Upper lobe of right lung (tissue), 1 donor: ENCODE measurements around the gene MYO7A. TPM values are rescaled to one million over a fixed set of nuclear protein-coding genes. Genes with fewer than 3 reads are reported as not detected.

ENCODE experiments used
- ATAC-seq: fragments of 200-7000 bp; cut with Tn5 transposase; one replicate; pipeline ENCODE4 v1.9.1; 2020; ENCODE audit warnings: mild to moderate bottlenecking, moderate library complexity
- DNase-seq: peaks from one replicate; pipeline ENCODE4 v3.0.0-alpha.2; 2020
- H3K27ac ChIP-seq: fragments of 200-600 bp; one replicate; pipeline ENCODE4 v1.8.0; 2022
- H3K27me3 ChIP-seq: fragments of 200-600 bp; one replicate; pipeline ENCODE4 v1.8.0; 2022; ENCODE audit warnings: mild to moderate bottlenecking
- H3K36me3 ChIP-seq: fragments of 200-600 bp; one replicate; pipeline ENCODE4 v1.8.0; 2022
- H3K4me1 ChIP-seq: fragments of 200-600 bp; one replicate; pipeline ENCODE4 v1.8.0; 2022
- H3K4me3 ChIP-seq: fragments of 200-600 bp; one replicate; pipeline ENCODE4 v1.8.0; 2022; ENCODE audit warnings: mild to moderate bottlenecking
- H3K9me3 ChIP-seq: fragments of 200-600 bp; one replicate; pipeline ENCODE4 v1.8.0; 2022
- intact Hi-C: fragments of 100-400 bp; cut with DNase I; formaldehyde crosslinking; loops from one replicate; pipeline ENCODE4 v1.11.0; 2022
- total RNA-seq: library from RNA; stranded (reverse); fragmentation: NEBNext Ultra II Directional; extraction: Animal tissue kit (Norgen Biotek cat#: 25700); gene quantifications from one replicate; pipeline ENCODE4 v1.2.1, GENCODE V29; 2021
- TF ChIP-seq, protein P1 (sequence below): fragments of 200-600 bp; IDR thresholded peaks from one replicate; pipeline ENCODE4 v1.8.0; 2022; ENCODE audit warnings: antibody characterized with exemption
- donor health status: DM: no; HTN: yes; CAD: no; lungs with severe emphysema.

Gene MYO7A
- total RNA-seq, 1 donor from 2014 or later = 3.6 TPM

DNA sequence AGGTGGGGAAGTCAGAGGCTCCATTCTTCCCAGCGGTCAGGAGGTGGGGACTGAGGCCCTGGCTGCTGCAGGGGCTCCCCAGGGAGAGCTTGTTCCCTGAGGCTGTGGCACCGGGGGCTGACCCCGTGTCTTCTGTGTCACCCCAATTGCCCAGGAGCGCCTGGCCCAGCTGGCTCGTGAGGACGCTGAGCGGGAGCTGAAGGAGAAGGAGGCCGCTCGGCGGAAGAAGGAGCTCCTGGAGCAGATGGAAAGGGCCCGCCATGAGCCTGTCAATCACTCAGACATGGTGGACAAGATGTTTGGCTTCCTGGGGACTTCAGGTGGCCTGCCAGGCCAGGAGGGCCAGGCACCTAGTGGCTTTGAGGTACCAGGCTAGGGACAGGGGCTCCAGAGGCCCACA lies 53.2 kb downstream of the MYO7A start:
- no peak overlapping the region for H3K27ac ChIP-seq

DNA sequence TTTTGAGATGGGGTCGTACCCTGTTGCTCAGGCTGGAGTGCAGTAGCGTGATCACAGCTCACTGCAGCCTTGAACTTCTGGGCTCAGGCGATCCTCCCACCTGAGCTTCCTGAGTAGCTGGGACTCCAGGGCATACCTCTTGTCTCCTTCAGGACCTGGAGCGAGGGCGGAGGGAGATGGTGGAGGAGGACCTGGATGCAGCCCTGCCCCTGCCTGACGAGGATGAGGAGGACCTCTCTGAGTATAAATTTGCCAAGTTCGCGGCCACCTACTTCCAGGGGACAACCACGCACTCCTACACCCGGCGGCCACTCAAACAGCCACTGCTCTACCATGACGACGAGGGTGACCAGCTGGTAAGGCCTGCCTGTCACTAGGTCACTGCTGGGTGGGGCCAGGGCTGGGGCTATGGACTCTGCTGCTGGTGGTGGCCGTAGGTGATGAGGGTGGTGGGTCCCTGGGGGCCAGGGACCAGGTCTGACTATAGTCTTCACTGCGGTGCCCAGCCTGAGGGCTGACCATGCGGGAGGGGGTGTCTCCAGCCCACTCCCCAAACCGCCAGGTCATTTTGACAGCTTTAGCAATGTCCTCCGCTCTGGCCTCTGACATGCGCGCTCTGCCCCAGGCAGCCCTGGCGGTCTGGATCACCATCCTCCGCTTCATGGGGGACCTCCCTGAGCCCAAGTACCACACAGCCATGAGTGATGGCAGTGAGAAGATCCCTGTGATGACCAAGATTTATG lies 53.9 kb downstream of the MYO7A start:
- TF ChIP-seq, protein P1, sequence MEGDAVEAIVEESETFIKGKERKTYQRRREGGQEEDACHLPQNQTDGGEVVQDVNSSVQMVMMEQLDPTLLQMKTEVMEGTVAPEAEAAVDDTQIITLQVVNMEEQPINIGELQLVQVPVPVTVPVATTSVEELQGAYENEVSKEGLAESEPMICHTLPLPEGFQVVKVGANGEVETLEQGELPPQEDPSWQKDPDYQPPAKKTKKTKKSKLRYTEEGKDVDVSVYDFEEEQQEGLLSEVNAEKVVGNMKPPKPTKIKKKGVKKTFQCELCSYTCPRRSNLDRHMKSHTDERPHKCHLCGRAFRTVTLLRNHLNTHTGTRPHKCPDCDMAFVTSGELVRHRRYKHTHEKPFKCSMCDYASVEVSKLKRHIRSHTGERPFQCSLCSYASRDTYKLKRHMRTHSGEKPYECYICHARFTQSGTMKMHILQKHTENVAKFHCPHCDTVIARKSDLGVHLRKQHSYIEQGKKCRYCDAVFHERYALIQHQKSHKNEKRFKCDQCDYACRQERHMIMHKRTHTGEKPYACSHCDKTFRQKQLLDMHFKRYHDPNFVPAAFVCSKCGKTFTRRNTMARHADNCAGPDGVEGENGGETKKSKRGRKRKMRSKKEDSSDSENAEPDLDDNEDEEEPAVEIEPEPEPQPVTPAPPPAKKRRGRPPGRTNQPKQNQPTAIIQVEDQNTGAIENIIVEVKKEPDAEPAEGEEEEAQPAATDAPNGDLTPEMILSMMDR = no peak
- Histone ChIP-seq H3K27me3 (no peaks in the 10 kb centered on the region), H3K36me3 (no peaks in the 10 kb centered on the region), H3K4me3 (no peak overlapping the region), H3K27ac (no peak overlapping the region), H3K4me1 (no peaks in the 10 kb centered on the region), H3K9me3 (no peaks in the 10 kb centered on the region)
- no peak for DNase-seq
- ATAC-seq = no peak
- intact Hi-C loops = no loop called here

More for the DNA sequence above, 53.2 kb downstream of the MYO7A start:
- H3K27me3 ChIP-seq = no peaks in the 10 kb centered on the region
- intact Hi-C loops = no loop called here
- TF ChIP-seq, protein P1 = no peak
- H3K36me3 ChIP-seq = no peaks in the 10 kb centered on the region
- H3K4me1 ChIP-seq = no peaks in the 10 kb centered on the region
- H3K9me3 ChIP-seq = no peaks in the 10 kb centered on the region
- ATAC-seq (no peak), DNase-seq (no peak)
- H3K4me3 ChIP-seq = no peak overlapping the region

DNA sequence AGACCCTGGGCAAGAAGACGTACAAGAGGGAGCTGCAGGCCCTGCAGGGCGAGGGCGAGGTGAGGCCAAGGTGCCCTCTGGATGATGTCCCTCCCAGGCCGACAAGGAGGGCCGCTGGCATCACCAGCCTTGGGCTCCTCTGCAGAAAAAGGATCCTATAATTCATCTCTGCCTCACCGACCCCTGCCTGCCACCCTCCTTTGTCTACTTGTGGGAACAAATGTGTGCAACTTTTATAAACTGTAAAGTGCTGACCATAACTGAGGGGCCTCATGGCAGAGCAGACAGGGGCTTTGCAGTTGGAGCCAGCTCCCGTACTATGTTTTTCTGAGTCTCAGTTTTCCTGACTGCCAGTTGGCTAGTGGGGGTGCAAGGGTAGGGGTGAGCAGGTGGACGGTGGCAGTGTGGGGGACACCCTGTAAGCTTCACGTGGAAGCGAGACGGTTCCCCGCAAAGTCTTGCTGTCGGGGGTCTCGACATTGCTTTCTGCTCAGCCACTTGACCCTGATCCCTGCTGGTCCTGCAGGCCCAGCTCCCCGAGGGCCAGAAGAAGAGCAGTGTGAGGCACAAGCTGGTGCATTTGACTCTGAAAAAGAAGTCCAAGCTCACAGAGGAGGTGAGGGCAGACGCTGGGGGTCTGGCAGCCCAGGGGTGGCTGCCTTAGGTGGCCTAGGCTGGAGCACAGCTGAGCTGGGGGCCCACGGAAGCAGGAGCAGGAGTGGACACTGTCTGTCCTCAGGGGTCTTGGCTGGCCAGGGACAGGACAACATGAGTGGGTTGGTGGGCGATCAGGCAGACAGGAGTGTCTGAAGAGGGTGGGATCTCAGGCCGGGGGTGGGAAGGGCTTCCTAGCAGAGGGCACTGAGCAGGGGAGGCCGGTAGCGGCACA lies 54.7 kb downstream of the MYO7A start:
- H3K27ac ChIP-seq = no peak overlapping the region
- DNase-seq = no peak
- H3K4me1 ChIP-seq = no peaks in the 10 kb centered on the region
- TF ChIP-seq, protein P1 = no peak
- no peak overlapping the region for H3K4me3 ChIP-seq
- no peaks in the 10 kb centered on the region for H3K36me3 ChIP-seq
- H3K9me3 ChIP-seq = no peaks in the 10 kb centered on the region
- intact Hi-C loops = no loop called here
- no peak for ATAC-seq
- no peaks in the 10 kb centered on the region for H3K27me3 ChIP-seq

DNA sequence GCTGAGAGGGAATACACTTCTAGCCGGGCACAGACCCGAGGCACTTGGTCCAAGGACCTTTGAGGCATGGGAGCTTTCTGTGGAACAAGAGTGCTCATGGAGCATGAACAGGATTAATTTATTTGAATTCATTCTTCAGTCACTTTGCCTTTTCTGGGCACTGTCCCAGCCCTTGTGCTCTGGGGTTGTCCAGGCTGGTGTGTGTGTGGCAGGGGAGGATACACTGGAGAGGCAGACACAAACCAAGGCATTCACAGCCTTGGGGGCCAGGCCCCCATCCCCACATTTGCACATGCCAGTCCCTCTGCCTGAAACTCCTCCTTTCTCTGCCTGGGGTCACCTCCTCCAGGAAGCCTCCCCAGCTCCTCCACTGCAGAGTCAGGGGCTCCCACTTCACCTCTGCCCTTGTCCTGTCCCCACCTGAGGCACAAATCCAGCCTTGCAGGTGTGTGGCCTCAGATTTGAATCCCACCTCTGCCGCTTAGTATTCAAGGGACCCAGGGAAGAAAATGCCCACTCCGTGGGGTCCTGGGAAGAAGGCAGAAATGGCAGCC lies 55.5 kb downstream of the MYO7A start:
- no peak overlapping the region for H3K4me3 ChIP-seq
- no peak for ATAC-seq
- H3K27ac ChIP-seq = no peak overlapping the region
- no peaks in the 10 kb centered on the region for H3K27me3 ChIP-seq
- H3K9me3 ChIP-seq = no peaks in the 10 kb centered on the region
- peaks cover 3% of the 10 kb centered on the region for H3K4me1 ChIP-seq
- TF ChIP-seq, protein P1 = no peak
- no peaks in the 10 kb centered on the region for H3K36me3 ChIP-seq
- intact Hi-C loops = no loop called here
- DNase-seq = no peak

DNA sequence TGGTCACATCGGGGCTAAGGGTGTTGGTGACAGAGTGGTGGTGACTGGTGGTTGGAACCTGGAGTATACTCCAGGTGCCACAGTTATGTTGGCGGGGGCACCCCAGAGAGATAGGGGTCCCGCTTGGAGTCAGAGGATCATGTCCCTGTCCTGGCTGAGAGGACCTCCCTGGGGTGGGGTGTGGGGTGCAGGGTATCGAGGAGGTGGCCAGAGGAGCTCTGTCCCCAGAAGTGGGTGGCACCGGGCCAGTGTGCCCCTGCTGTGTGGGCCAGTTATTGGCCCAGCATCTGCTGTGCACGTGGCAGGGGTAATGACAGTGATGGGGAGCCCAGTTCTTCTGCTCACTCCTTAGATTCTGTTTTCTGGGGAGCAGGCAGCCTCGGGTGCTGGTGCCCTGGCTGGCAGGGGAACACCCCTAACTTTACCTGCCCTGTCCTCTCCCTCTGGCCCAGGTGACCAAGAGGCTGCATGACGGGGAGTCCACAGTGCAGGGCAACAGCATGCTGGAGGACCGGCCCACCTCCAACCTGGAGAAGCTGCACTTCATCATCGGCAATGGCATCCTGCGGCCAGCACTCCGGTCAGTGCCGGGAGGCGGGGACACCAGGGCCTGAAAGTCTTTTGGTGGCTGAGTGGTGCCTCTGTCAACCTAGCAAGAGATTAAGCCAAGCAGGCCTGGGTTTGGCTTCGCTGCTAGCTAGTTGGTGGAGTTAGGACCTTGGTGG lies 56.3 kb downstream of the MYO7A start:
- no peak for DNase-seq
- TF ChIP-seq, protein P1 = no peak
- Histone ChIP-seq H3K9me3 (no peaks in the 10 kb centered on the region), H3K36me3 (no peaks in the 10 kb centered on the region), H3K4me1 (peaks cover 3% of the 10 kb centered on the region), H3K27ac (no peak overlapping the region), H3K4me3 (no peak overlapping the region), H3K27me3 (no peaks in the 10 kb centered on the region)
- ATAC-seq = no peak
- intact Hi-C loops = no loop called here
